Umbilical cord (tissue), 2 donors: ENCODE data around the gene FUT3. TPM values are rescaled to one million over a fixed set of nuclear protein-coding genes. Genes with fewer than 3 reads are reported as not detected.

Source experiments
- DNase-seq: peaks from one replicate; pipeline ENCODE4 v3.0.0-alpha.2; 2015; ENCODE audit warnings: low spot score
- total RNA-seq: library from RNA; depleted of rRNA; stranded (reverse); fragments of >200 nt; gene quantifications from one replicate; pipeline ENCODE4 v1.2.3, GENCODE V29; 2014; ENCODE audit warnings: low replicate concordance; ENCODE audit not compliant: insufficient read depth

FUT3 gene
- total RNA-seq, 1 donor from 2014 or later = 4.8 TPM

DNA sequence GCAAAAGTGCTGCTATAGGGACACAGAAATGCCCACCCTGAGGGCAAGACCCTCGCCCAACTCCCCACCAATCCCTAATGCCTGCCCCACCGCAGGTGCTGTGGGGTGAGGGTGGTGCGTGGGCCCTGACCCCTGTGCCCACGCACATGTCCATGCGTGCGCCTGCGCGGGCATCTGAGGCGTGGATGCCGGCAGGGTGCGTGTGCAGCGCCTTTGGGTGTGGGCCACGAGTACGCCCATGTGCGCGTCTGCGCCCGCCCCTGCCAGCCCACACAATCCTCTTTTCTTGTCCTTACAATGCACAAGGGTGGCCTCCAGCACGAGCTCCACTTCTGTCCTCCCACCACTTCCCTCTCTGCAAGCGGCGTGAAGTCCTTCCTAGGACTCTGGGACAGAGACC lies 26.1 kb downstream of the FUT3 start:
- DNase-seq = no peak

- DNase-seq = no peak
Measured at GRCh38 chr19:5824751-5825150, 26.5 kb downstream of the FUT3 start.

- DNase-seq = no peak
Measured at GRCh38 chr19:5823579-5824281, 27.5 kb downstream of the FUT3 start.

DNA sequence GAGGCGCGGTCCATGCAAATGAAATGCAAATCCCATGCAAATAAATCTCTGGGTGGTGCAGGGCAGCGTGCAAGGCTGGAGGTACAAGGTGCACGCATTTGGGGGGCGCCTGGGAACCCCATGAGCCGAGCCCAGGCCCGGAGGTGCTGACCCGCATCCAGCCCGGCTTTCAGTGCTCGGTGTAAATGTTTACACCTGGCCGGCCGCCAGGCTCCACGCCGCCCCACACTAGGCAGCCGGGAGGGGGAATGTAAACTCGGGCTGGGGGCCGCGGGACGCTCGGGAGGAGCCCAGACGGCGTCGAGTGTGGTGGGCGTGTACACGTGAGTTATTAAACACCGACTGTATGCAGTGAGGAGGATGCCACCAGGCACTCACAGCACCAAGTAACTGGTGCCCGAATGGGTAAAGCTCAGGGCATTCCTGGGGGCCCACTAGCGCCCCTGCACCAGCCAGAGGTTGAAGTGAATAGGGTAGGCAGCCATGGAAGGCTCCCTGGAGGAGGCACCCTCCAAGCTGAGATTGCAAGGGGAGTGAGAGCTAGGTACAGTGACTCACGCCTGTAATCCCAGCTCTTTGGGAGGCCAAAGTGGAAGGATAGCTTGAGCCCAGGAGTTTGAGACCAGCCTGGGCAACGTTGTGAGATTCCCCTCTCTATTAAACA lies 28.9 kb downstream of the FUT3 start:
- DNase-seq = no peak

- no peak for DNase-seq
Measured at GRCh38 chr19:5821521-5822180, 29.6 kb downstream of the FUT3 start.

GRCh38 chr19:5820785-5821184 lies 30.5 kb downstream of the FUT3 start:
- no peak for DNase-seq

DNA sequence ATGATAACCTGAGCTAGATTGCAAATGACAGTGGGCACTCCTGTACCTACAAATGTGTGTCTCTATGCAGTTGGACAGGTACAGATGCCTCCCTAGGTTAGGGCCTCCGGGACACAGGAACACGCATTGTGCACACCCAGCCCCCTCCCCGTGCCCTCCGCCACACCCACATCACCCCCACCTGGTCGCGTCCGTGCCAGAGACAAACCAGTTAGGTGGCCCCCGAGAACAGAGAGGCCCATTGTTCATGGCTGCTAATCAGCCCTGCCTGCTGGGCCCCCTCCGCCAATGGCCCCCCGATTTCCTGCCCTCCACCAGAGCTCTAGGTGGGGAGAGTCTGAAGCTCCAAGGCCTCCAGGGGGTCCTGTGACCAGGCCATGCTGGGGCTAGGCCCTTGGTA lies 32.7 kb downstream of the FUT3 start:
- DNase-seq = no peak

- no peak for DNase-seq
Measured at GRCh38 chr19:5817218-5817617, 34.0 kb downstream of the FUT3 start.

- no peak for DNase-seq
Measured at GRCh38 chr19:5814852-5815246, 36.4 kb downstream of the FUT3 start.

DNA sequence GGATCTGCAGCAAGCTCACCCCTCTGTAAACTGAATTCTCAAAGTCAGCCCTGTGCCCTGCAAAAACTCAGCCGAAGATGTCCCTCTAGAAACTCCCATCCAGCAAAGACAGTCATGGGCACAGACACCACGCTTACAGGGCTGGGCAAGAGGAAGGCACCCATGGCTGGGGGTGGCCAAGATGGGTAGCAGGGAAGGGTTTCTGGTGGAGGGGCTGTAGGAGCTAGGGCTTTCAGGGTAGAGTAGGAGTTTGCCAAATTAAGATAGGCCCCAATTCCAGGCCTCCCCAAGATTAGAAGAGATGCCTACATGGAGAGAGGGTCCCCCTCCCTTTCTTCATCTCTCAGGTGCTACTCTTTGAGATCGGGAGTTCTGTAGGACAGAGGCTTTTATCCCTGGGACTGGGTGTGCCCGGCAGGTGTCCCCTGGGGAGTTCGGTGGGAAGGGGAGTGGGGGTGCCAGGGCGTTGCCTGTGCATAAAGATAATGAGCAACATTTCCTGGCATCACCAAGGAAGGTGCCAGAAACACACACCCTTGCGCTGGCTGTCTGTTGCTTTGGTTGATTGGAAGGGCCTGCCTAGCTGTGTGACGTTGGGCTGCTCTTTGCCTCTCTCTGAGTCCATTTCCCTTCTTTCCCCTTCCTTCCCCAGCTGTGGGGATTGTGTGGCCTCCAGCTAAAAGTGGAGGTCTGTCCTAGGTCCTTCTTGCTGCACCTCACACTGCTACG lies 37.0 kb downstream of the FUT3 start:
- DNase-seq = no peak

- no peak for DNase-seq
Measured at GRCh38 chr19:5811117-5811516, 40.1 kb downstream of the FUT3 start.

DNA sequence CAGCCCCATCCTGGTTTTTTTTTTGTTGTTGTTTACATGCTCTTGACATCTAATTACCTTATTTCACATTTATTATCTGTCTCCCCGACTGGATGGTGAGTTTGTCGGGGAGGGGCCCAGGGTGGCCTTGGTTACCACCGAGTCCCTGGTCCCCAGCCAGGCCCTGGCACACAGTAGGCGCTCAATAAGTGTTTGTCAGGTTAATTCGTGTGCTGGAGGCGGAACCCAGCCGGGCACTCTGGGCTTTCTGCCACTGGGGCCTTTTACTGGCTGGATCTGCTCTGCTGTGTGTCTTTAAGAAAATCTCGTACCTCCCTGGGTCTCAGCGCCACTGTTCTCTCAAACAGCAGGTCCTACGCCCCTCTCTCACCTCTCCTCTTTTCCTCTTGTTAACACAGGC lies 41.8 kb downstream of the FUT3 start:
- DNase-seq = no peak

GRCh38 chr19:5809053-5809452 lies 42.2 kb downstream of the FUT3 start:
- no peak for DNase-seq

- DNase-seq = no peak
Measured at GRCh38 chr19:5808120-5808816, 43.0 kb downstream of the FUT3 start.

DNA sequence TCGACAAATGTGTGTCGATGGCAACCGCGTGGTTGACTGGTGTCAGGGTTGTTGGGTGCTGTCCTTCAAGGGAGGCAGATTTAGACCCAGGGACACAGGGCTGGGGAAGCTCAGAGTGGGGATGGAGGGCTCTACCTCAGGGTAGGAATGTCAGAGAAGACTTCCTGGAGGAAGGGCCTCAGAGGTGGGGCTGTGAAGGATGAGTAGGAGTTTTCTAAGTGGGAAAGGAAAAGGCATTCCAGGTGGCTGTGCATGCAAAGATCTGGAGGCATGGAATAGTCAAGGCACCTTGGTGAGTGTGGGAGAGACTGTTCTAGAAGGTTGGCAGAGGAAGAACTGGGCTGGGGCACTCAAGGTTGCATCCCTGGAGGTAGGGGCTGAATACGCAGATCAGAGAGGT lies 44.3 kb downstream of the FUT3 start:
- DNase-seq = no peak

GRCh38 chr19:5806133-5806489 lies 45.1 kb downstream of the FUT3 start:
- no peak for DNase-seq

DNA sequence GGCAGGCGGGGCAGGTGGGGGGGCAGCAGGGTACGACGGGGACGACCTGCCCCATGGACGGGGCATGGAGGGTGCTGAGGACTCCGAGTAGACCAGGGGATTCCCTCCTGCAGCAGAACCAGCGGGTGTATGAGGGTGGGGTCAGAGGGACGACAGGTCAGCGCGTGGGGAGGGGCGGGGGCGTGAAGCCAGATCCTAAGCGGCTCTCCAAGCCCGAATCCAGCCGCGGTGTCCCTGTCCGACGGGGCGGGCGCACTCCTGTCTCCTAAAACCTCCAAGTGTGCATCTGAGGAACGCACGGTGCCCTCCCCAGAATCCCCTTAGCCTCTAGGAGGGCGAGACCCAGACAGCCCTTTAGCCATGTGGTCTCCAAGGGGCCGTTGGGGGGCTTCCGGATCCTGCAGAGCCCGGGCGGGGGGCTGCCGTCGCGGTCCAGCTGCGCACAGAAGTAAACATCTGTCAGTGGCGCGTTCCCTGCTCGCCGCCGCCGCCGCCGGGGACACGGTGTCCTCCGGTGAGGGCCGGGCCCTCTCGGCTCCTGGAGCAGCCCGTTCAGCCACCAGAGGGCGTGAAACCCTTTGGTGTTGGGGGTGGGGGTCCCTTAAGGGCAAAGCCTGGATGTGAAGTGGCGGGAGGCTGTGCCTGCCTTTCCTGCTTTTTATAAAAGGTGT lies 45.7 kb downstream of the FUT3 start:
- peak; percentile 69 for DNase-seq

- no peak for DNase-seq
Measured at GRCh38 chr19:5804516-5805461, 46.5 kb downstream of the FUT3 start, which contains the start of gene NRTN. Gene NRTN (plus strand): TSS chr19:5805067. CDS start chr19:5824166, 19,099 bp downstream.

DNA sequence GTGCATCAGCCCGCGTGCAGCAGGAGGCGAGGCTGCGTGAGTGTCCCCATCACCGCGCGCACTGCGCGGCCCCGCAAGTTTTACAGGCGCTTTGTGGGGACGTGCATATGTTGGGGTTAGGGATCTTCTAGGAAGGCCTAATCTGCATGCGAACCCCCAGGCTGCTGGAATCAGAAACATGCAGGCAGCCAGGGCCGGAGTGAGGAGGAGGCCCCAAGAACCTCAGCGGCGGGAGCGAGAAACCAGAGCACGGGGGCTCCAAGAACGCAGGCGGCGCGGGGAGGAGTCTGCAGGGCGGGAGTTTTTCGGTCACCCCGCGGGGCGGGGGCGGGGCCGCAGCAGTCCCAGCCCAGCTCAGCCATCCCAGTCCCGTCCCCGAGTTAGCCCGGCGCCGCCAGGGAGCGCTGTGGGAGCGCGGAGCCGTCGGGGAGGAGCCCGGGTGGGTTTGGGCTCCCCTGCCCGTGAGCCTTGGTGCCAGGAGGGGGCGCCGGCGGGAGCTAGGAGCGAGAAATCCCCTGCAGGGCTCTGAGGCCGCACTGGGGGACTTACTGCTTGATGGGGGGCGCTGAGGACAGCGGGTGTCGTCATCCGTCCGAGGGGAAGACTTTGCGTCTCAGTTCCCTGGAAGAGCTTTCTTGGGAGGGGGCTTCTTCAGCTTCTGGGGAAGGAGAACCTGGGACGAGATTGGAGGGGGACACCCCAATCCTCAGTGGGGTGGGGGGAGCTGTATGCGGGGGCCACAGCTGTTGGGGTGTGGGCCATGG lies 47.3 kb downstream of the FUT3 start:
- peak; percentile 93 for DNase-seq
